ENCODE data around the gene ALG8.
"Not testable (repeated sequence)": the region's sequence is repeated elsewhere in the genome, so short reads cannot be mapped to it uniquely, and the experiment has no call there.

The ALG8 gene

GRCh38 chr11:78099666-78100065 is 39.8 kb downstream of the ALG8 start:
- no peak for DNase-seq

GRCh38 chr11:78097666-78098385 is 41.6 kb downstream of the ALG8 start:
- no peak for DNase-seq

GRCh38 chr11:78094250-78094649 is 45.2 kb downstream of the ALG8 start:
- no peak for DNase-seq

- not testable (repeated sequence) for DNase-seq
Measured at GRCh38 chr11:78086521-78087074, 52.8 kb downstream of the ALG8 start.

GRCh38 chr11:78085972-78086371 is 53.5 kb downstream of the ALG8 start:
- no peak for DNase-seq

- not testable (repeated sequence) for DNase-seq
Measured at GRCh38 chr11:78084506-78084905, 54.9 kb downstream of the ALG8 start.

GRCh38 chr11:78083021-78083420 is 56.4 kb downstream of the ALG8 start:
- no peak for DNase-seq

- no peak for DNase-seq
Measured at GRCh38 chr11:78082146-78082545, 57.3 kb downstream of the ALG8 start.

- DNase-seq: no peak
Measured at GRCh38 chr11:78081583-78081982, 57.8 kb downstream of the ALG8 start.

GRCh38 chr11:78080818-78081495 is 58.5 kb downstream of the ALG8 start:
- DNase-seq: peak; percentile 64

- DNase-seq: no peak
Measured at GRCh38 chr11:78080084-78080817, 59.2 kb downstream of the ALG8 start.

- peak; percentile 81 for DNase-seq
Measured at GRCh38 chr11:78079232-78080083, 60.0 kb downstream of the ALG8 start, which contains the start of gene NDUFC2. Gene NDUFC2 (minus strand): TSS chr11:78079862. CDS start chr11:78079744, 118 bp downstream.

- DNase-seq: no peak
Measured at GRCh38 chr11:78078218-78079167, 60.9 kb downstream of the ALG8 start.

GRCh38 chr11:78077592-78077991 is 61.8 kb downstream of the ALG8 start:
- not testable (repeated sequence) for DNase-seq

GRCh38 chr11:78076733-78077403 is 62.6 kb downstream of the ALG8 start:
- no peak for DNase-seq

- DNase-seq: no peak
Measured at GRCh38 chr11:78074756-78075155, 64.7 kb downstream of the ALG8 start.

- no peak for DNase-seq
Measured at GRCh38 chr11:78072455-78072854, 67.0 kb downstream of the ALG8 start.

GRCh38 chr11:78071717-78072116 is 67.7 kb downstream of the ALG8 start:
- DNase-seq: no peak

GRCh38 chr11:78070621-78071020 is 68.8 kb downstream of the ALG8 start:
- no peak for DNase-seq

GRCh38 chr11:78069465-78069864 is 70.0 kb downstream of the ALG8 start:
- DNase-seq: no peak

- DNase-seq: no peak
Measured at GRCh38 chr11:78067704-78068103, 71.7 kb downstream of the ALG8 start.
